CD1c-positive myeloid dendritic cell (primary cell): Measurements from ENCODE around the gene RSPH4A.
"Not testable (repeated sequence)": the region's sequence is repeated elsewhere in the genome, so short reads cannot be mapped to it uniquely, and the experiment has no call there.

Experiments
- DNase-seq: peaks from one replicate; pipeline ENCODE4 v3.0.0-alpha.2; 2016; ENCODE audit errors: extremely low spot score

RSPH4A gene

DNA sequence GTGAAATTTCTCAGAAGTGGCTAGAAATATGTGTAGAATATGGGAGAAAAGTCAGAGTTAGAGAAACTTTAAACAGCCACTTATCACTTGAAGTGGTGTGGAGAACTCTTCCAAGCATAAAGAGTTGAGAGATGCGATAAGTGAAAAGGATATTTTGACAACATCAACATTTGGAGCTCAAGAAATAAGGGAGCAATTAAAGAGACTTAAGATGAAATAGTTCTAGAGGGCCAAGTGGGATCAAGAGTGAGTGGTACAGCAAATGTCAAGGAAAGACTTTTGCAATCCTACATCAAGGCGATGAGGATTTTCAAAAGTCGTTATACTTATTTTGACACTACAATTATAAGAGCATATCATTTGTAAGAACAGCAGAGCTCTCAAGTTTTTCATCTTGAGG is 9.6 kb downstream of the RSPH4A start:
- no peak for DNase-seq

DNA sequence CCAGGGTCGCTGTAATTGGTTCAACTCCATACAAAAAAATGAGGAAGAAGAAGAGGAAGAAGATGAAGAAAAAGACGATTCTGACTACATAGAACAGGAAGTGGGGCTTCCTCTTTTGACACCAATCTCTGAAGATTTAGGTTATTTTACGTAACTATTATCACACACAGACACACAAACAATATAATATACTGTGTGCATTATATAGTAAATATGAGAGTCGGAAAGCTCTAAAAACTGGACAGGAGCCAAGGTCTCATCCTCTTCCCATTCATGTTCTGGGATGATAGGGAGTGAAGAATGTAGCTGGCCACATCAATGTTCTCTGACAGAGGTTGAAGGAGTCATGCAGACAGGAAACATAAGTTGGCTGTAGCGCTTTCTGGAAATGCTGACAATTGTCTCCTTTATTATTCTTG is 13.3 kb downstream of the RSPH4A start:
- peak; percentile 74 for DNase-seq

DNA sequence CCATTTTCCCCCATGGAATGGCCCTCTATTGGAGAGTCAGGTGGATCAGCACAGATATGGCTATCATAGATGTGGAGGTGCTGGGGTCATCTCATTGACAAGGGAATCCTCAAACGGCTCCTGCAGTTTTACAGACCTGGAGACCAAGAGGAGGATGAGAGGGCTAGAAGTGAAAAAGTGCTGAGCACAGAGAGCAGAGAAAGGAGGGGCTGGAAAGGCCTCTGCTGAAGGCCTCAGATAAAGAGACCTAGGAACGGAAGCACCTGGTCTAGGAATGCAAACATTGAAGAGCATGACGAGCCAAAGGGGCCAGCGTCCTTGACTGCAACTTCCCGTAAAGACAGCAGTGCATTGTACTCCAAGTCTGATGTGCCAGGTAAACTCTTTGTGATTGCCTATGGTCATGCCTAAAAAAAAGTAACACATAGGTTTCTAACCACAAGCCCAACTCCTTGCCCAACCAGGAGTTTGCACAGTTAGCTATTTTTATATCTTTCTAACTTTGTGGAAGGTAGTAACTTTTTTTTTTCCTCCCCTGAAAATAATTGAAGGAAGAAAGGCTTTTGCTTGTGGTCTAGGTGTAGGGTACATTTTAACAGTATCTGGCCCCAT is 15.2 kb downstream of the RSPH4A start:
- DNase-seq, result no peak

DNA sequence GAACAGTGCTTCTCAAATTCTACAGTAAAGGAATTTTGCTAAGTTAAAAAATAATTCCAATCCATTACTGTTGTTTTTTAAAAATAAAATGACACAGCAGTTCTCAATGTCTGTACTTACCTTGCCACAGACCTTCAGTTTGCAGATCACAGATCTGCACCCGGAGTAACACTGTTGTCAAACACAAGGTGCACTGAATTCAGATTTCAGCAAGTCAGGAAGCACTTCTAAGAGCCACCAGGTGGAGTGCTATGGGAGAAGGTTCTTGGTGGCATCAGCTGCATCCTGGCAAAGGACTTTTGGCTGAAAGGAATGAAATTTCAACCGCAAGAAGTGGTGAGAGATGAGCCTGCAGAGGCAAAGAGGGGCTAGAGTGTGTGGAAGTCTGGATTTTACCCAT is 17.4 kb downstream of the RSPH4A start:
- DNase-seq, result no peak

DNA sequence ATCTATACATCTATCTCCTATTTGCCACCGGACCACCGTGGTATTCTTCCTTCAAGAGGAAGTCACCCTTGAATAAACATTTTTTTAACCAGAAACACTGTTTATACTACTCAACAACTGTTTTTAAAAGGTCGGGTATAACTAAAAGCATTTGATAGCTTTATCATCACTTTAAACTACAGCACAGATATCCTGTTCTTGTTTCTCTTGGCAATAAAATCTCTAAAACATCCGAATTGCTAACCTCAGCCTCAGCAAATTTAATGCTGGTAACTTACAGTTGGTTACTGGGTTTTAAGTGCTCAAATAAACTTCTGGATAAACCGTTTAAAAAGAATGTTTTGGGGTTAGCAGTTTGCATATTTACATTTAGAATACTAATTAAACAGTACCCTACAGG is 31.9 kb downstream of the RSPH4A start:
- DNase-seq, result no peak

DNA sequence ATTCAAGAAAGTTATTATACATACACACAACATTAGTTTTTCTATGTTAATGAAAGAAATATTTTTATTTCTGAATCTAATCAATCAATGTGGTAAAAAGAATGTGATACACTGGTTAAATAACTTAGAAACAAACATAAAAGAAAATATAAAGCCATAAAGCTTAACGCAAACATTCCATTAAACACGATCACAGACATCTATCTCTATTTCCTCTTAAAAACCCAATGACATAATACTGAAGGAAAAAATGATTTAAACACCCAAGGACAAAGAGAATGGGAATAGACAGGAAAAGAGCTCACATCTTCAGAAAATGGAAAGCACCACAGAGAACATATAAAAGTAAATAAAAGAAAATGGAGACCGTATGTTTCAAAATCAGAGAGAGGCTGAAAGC is 32.9 kb downstream of the RSPH4A start:
- DNase-seq, result no peak

DNA sequence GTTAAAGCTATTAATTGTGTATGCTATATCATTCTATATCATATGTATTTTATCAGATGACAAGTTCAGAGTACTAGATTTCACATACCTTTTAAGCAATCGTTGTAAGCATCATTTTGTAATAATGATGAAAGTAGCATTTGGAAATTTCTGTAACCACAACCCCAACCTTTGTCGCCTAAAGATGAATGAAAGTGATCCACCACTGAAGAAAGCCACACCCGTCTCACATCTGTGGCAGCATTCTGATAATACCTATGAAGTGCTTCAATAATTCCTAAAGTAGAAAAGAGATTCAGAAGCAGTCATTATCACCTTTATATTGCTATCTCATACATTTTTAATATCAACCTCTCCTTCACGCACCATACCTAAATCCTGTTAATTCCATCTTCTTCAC is 35.6 kb downstream of the RSPH4A start:
- DNase-seq, result no peak

DNA sequence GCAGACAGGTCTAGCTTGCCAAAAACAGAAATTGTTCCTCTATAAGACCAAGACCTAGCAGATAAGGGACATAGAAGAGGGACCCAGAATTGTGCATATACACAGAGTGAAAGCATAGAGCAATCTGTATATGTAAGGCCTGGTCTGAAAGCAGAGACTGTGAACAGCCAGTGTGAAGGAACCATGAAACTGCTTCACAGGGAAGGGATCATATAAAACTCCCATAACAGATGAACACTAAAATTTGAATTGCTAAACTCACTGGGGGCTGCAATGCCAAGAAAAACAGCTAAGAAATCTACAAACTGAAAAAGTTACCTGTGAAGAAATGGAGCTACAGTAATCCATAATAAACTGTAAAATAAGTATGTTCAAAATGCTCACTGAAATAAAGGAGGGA is 45.3 kb downstream of the RSPH4A start:
- no peak for DNase-seq

DNA sequence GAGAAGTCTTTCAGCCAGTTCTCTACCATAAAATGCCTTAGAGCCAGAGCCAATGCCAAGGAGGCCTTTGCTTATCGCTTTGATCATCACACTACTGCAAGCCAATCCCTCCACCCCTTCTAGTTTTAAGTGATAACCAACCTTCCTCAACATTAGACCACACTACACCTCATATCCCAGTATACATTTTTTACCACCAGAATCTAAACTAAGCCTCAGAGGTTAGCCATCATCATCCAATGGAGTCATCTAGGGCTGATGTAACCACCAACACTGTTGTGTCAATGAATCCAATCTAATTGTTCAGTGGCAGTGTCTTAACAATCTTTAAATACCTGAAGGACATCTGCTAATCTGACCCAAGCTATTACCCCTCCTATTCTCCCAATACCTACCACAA is 45.9 kb downstream of the RSPH4A start:
- DNase-seq, result no peak

DNA sequence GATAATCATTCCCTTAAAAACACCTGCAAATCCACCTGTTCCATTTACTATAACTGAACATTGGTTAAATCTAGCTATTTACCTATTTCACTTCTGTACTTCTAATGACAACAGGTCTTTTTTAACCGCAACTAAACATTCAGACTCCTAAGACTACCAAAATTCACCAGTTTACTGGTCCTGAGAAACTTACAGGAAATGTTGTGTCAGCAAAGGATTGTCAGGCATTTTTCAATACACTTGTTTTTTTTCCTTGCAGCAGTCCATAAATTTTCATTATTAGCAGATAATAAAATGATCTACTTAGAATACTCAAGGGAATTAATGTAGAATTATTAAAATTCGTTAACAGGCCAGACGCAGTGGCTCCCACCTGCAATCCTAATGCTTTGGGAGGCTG is 47.0 kb downstream of the RSPH4A start:
- DNase-seq, result no peak

DNA sequence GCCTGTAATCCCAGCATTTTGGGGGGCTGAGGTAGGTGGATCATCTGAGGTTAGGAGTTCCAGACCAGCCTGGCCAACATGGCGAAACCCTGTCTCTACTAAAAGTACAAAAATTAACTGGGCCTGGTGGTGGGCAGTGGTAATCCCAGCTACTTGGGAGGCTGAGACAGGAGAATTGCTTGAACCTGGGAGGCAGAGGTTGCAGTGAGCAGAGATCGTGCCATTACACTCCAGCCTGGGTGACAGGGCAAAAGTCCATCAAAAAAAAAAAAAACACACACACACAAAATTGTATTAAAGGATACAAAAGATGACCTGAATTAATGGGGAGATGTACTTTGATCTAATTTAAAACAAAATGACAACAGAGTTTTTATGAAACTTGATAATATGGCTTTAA is 47.9 kb downstream of the RSPH4A start:
- not testable (repeated sequence) for DNase-seq

DNA sequence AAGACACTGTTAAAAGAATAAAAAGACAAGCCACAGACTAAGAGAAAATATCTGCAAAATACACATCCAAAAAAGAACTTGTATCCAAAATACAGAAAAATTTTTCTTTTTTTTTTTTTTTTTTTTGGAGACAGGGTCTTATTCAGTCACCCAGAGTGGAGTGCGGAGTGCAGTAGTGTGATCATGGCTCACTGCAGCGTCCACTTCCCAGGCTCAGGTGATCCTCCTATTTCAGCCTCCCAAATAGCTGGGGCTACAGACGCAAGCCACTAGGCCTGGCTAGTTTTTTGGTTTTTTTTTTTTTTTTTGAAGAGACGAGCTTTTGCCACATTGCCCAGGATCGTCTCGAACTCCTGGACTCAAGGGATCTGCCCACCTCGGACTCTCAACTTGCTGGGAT is 49.2 kb downstream of the RSPH4A start:
- no peak for DNase-seq

DNA sequence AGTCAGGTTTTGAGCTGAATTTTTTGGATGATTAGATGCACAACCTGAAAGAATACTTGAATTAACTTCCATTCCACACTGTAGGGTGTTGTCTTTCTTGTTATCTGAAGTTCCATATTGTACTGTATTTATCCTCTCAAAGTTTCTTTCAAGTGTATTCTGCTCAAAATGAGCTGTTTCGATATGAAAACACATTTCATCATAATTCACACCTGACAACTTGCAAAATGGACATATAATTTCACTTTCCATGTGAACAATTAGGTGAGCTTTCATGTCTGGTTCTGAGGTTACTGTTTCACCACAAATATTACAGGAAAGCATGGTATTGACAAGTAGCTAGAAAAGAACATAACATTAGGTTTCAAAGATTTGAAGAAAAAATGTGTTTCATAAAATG is 50.6 kb downstream of the RSPH4A start:
- no peak for DNase-seq

DNA sequence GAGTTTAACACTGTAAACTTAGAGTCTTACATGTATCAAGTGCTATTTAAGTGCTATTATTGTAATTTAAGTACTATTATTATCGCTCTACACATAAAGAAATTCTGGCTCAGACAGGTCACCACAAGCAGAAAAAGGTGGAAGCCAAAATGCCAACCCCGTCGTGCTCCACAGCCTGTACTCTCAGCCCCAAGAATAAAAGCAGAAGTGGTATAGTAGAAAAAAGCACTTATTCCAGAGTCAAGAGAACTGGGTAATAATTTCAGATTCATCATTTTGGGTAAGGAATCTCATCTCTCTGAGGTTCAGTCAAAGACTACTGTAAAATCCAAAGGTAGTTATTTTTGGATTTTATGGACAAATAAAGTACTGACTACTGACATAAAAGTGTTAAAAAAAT is 51.3 kb downstream of the RSPH4A start:
- peak; percentile 66 for DNase-seq

DNA sequence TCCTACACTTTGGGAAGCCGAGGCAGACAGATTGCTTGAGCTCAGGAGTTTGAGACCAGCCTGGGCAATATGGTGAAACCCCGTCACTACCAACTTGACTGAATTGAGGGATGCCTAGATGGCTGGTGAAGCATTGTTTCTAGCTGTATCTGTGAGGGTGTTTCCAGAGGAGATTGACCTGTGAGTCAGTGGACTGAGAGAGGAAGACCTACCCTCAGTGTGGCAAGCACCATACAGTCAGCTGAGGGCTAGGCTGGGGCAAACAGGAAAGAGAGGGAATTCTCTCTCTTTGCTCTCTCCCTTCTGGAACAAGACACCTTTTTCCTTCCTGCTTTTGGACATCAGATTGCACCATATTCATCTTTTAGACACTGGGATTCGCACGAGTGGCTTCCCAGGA is 56.0 kb downstream of the RSPH4A start:
- DNase-seq, result no peak

DNA sequence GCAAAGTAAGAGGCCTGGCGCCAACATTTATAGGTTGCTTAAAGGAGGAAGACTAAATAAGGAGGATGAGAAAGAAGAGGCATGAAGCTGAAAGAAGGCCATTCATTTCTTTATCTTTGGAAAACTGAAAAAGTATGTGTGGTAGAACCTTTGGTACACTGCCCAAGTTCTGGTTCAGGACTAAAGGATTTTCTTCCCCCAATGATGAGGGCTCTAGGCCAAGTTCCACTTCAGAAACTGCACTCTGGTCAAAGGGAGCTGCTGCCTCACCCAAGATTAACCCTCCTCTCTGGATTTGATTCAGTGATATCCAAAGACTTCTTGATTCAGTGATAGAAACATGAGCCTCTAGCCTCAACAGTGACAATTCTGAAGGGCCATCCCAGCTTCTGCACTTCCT is 59.7 kb downstream of the RSPH4A start:
- DNase-seq, result no peak

DNA sequence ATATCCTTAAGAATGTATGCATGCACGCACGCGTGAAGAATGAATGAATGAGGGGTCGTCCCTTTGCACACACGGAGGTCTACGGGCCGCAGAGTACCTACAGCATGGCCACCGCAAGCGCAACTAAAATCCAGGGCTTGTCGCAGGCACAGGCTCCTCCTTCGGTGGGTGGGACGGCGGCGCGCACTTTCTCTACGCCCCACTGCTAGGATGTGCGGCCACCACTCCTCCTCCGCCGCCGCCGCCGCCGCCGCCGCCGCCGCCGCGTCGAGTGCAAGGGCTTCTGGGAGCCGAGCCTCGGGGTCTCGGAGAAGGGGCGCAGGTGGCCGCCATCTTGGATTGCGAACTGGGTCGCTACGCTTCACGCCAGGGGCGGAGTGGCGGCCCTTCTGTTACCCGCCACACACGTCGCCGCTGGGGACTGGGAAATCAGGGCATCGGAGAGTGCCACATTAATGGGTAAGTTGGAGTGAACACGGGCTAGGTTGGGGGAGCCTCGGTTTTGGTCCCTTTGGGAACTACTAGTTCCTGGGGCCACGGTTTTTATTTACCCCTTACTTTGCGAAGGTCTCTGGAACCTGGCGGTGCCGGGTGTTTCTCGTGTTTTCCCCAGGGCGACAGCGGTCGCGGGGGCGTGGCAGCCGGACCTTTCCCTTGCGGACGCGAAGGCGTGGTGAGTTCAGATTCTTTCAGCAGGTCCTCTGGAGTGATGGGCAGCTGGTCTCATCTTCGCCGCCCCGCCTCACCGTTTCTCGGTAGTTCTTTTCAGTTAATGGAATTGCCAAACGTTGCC is 64.8 kb downstream of the RSPH4A start, which contains the start of gene KPNA5:
Gene KPNA5, plus strand, starts transcription at position 332 of the 793 bp plus-strand sequence. Its CDS starts 124 bp downstream, at position 456.
- peak; percentile 92 for DNase-seq

DNA sequence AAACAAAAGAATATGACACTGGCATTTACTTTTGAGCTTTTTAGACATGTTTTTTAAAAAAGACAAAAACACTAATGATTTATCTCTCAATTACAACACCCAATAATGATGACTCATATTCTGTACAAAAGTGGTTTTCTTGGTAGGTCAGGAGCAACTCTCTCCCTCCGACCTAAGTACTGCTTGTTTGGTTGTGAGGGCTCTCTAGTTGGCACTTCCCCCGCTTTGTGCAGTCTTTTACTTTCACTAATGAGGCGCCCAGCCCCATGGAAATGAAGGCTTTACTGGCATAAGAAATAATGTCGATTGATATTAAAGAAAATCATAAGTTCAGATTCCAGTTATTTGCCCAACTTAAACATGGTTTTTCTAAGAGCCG is 66.0 kb downstream of the RSPH4A start:
- peak; percentile 34 for DNase-seq
